PFSK-1 (cell line): Measurements from ENCODE around the gene FRMD4A.

ENCODE experiments used
- FOXP2 ChIP-seq: optimal IDR thresholded peaks from 2 replicates; pipeline ENCODE3; 2011; ENCODE audit warnings: borderline replicate concordance, control low read depth, inconsistent platforms; ENCODE audit not compliant: insufficient read depth; ENCODE audit errors: extremely low read length, extremely low read depth
- POLR2AphosphoS5 ChIP-seq: IDR thresholded peaks from 2 replicates; pipeline ENCODE4 v1.6.1; 2012; ENCODE audit warnings: low read depth, mild to moderate bottlenecking, control low read depth, low read length, moderate library complexity
- REST ChIP-seq, 2 experiments: IDR thresholded peaks; 2 replicates each; pipeline versions ENCODE4 v1.6.1 to v1.8.0; 2011 to 2012; ENCODE audit warnings: low read depth in 2 of 2, low read length in 2 of 2, control low read depth in 1 of 2, inconsistent platforms in 1 of 2, mild to moderate bottlenecking in 1 of 2, moderate library complexity in 1 of 2; ENCODE audit not compliant: insufficient read depth in 1 of 2
- SIN3A ChIP-seq: IDR thresholded peaks from 2 replicates; pipeline ENCODE4 v1.6.1; 2012; ENCODE audit warnings: mild to moderate bottlenecking, low read length, moderate library complexity, borderline replicate concordance; ENCODE audit not compliant: insufficient read depth
- TAF1 ChIP-seq: IDR thresholded peaks from 2 replicates; pipeline ENCODE4 v1.6.1; 2012; ENCODE audit warnings: low read length, control low read depth, borderline replicate concordance; ENCODE audit not compliant: insufficient read depth

GRCh38 chr10:13792006-13792405 is 538.7 kb downstream of the FRMD4A start:
- TF ChIP-seq FOXP2 (no peak), SIN3A (no peak), POLR2AphosphoS5 (no peak), TAF1 (no peak), REST (IDR thresholded peaks at IDR 0.05; ENCODE audit: insufficient read depth in 1 of 2, low read depth in 2 of 2, low read length in 2 of 2) (no peak)
